GM12878 (cell line): ENCODE measurements around the gene PRKCE. TPM values are rescaled to one million over a fixed set of nuclear protein-coding genes. Genes with fewer than 3 reads are reported as not detected.

Experiments used
- ASH2L ChIP-seq: fragments of 300-600, 200-600 bp; sonication (generic); IDR thresholded peaks from 2 replicates; pipeline ENCODE4 v1.6.1; 2017; ENCODE audit warnings: low read depth, mild to moderate bottlenecking, borderline replicate concordance
- ATF2 ChIP-seq: IDR thresholded peaks from 2 replicates; pipeline ENCODE4 v1.6.1; 2012; ENCODE audit warnings: low read length, inconsistent platforms
- BCL11A ChIP-seq: IDR thresholded peaks from 2 replicates; pipeline ENCODE4 v1.6.1; 2011; ENCODE audit warnings: low read depth, low read length
- CHD2 ChIP-seq: IDR thresholded peaks from 2 replicates; pipeline ENCODE4 v1.6.1; 2011; ENCODE audit warnings: low read depth, low read length, improper control_type of control experiment, borderline replicate concordance
- CREB1 ChIP-seq: IDR thresholded peaks from 2 replicates; pipeline ENCODE4 v1.6.1; 2012; ENCODE audit warnings: low read depth, mild to moderate bottlenecking, inconsistent platforms
- ELK1 ChIP-seq: IDR thresholded peaks from 2 replicates; pipeline ENCODE4 v1.6.1; 2012; ENCODE audit warnings: low read depth, low read length, improper control_type of control experiment
- ESRRA ChIP-seq: IDR thresholded peaks from 2 replicates; pipeline ENCODE4 v1.6.1; 2012; ENCODE audit warnings: mild to moderate bottlenecking, low read length, improper control_type of control experiment
- ETV6 ChIP-seq, 2 experiments: fragments of 450-650 bp in 1 of 2; IDR thresholded peaks in 1 of 2; conservative IDR thresholded peaks in 1 of 2; 2 replicates each; pipeline ENCODE4 v1.6.1; 2014; ENCODE audit warnings: antibody characterized with exemption in 1 of 2, borderline replicate concordance in 1 of 2, low read depth in 1 of 2, mild to moderate bottlenecking in 1 of 2, moderate library complexity in 1 of 2
- IKZF2 ChIP-seq, 2 experiments: fragments of 450-650 bp; IDR thresholded peaks; 2 replicates each; pipeline ENCODE4 v1.6.1; 2017; ENCODE audit warnings: mild to moderate bottlenecking in 2 of 2, moderate library complexity in 2 of 2
- KDM1A ChIP-seq: fragments of 200-600 bp; sonication (generic); IDR thresholded peaks from 2 replicates; pipeline ENCODE4 v1.6.1; 2016; ENCODE audit warnings: borderline replicate concordance
- MEF2A ChIP-seq: IDR thresholded peaks from 2 replicates; pipeline ENCODE4 v1.6.1; 2011; ENCODE audit warnings: low read depth, mild to moderate bottlenecking, low read length, moderate library complexity; ENCODE audit not compliant: insufficient read depth
- MLLT1 ChIP-seq: fragments of 450-650 bp; IDR thresholded peaks from 2 replicates; pipeline ENCODE4 v1.6.1; 2016; ENCODE audit warnings: mild to moderate bottlenecking
- MXI1 ChIP-seq: fragments of 150-350 bp; IDR thresholded peaks from 2 replicates; pipeline ENCODE4 v1.6.1; 2011; ENCODE audit warnings: low read depth, mild to moderate bottlenecking, inconsistent platforms, low read length, improper control_type of control experiment
- NR2C1 ChIP-seq: fragments of 450-650 bp; IDR thresholded peaks from 2 replicates; pipeline ENCODE4 v1.6.1; 2017; ENCODE audit warnings: antibody characterized with exemption, mild to moderate bottlenecking, moderate library complexity
- NR2C2 ChIP-seq: IDR thresholded peaks from 2 replicates; pipeline ENCODE4 v1.6.1; 2011; ENCODE audit warnings: borderline replicate concordance, low read depth; ENCODE audit not compliant: control insufficient read depth, insufficient read length
- REST ChIP-seq: IDR thresholded peaks from 2 replicates; pipeline ENCODE4 v1.6.1; 2012; ENCODE audit warnings: mild to moderate bottlenecking, low read depth, low read length
- SMAD1 ChIP-seq: fragments of 450-650 bp; IDR thresholded peaks from 2 replicates; pipeline ENCODE4 v1.6.1; 2018; ENCODE audit warnings: mild to moderate bottlenecking, low read depth; ENCODE audit not compliant: partially characterized antibody
- SUZ12 ChIP-seq: fragments of 200-600 bp; sonication (generic); IDR thresholded peaks from one replicate; pipeline ENCODE4 v1.6.1; 2018; ENCODE audit warnings: antibody characterized with exemption, mild to moderate bottlenecking; ENCODE audit not compliant: unreplicated experiment
- USF2 ChIP-seq: IDR thresholded peaks from 2 replicates; pipeline ENCODE4 v1.6.1; 2011; ENCODE audit warnings: low read depth, low read length, improper control_type of control experiment, borderline replicate concordance
- YBX1 ChIP-seq: fragments of 450-650 bp; IDR thresholded peaks from 2 replicates; pipeline ENCODE4 v1.6.1; 2016; ENCODE audit warnings: antibody characterized with exemption
- YY1 ChIP-seq: IDR thresholded peaks from 2 replicates; pipeline ENCODE4 v1.6.1; 2011; ENCODE audit warnings: low read depth, mild to moderate bottlenecking, low read length
- ZNF24 ChIP-seq: fragments of 450-650 bp; IDR thresholded peaks from 2 replicates; pipeline ENCODE4 v1.6.1; 2017; ENCODE audit warnings: antibody characterized with exemption, mild to moderate bottlenecking
- polyA plus RNA-seq, 11 experiments: library from polyadenylated mRNA; depleted of rRNA in 4 of 11; unstranded in 6 of 11; stranded (reverse) in 5 of 11; fragments of >200 nt; fragmentation: Nextera tagmentation in 4 of 11; fragmentation: Illumina TruSeq in 1 of 11; extraction: Ambion mirVana in 4 of 11; extraction: Trizol in 1 of 11; gene quantifications; 1 replicate in 1 of 11; 2 replicates in 10 of 11; pipeline versions ENCODE4 v1.2.1 to v1.2.3, GENCODE V29; 2011 to 2016; ENCODE audit warnings: inconsistent platforms in 2 of 11, missing spikeins in 2 of 11, low read depth in 1 of 11
- total RNA-seq, 4 experiments: library from RNA; depleted of rRNA in 3 of 4; stranded (reverse); fragments of >200 nt in 3 of 4; fragmentation: Illumina TruSeq in 1 of 4; extraction: Trizol in 1 of 4; gene quantifications; 2 replicates each; pipeline versions ENCODE4 v1.2.1 to v1.2.3, GENCODE V29; 2013 to 2021

The PRKCE gene
- total and polyA plus RNA-seq, 10 of the 15 experiments (the other 5 are each of a cell fraction or from before 2014, with no cell fraction given) = 2.6 to 28.2 (median 11.3) TPM

GRCh38 chr2:45781464-45781811, 130.0 kb downstream of the PRKCE start (continued):
- TF ChIP-seq ATF2 = no peak
- TF ChIP-seq ETV6 (conservative IDR thresholded peaks at IDR 0.05 in 1 of 2, IDR thresholded peaks at IDR 0.05 in 1 of 2; ENCODE audit: borderline replicate concordance in 1 of 2, low read depth in 1 of 2) = 0 out of 4 replicates have a peak, but pooled peaks of 1 of the 2 experiments have one; percentile 18
- no peak for TF ChIP-seq ASH2L
- TF ChIP-seq ESRRA = no peak
- no peak for TF ChIP-seq MLLT1
- TF ChIP-seq CREB1 = no peak
- no peak for TF ChIP-seq SMAD1
- no peak for TF ChIP-seq NR2C1
- no peak for TF ChIP-seq MXI1
- no peak for TF ChIP-seq CHD2
- no peak for TF ChIP-seq REST
- no peak for TF ChIP-seq SUZ12
- no peak for TF ChIP-seq ELK1
- no peak for TF ChIP-seq NR2C2
- TF ChIP-seq BCL11A = no peak
- 0 out of 2 replicates have a peak, but pooled peaks have one; percentile 17 for TF ChIP-seq MEF2A
- TF ChIP-seq YY1 = no peak
- TF ChIP-seq YBX1 = no peak
- no peak for TF ChIP-seq USF2
- no peak for TF ChIP-seq KDM1A
- TF ChIP-seq IKZF2 (IDR thresholded peaks at IDR 0.05) = no peak
- no peak for TF ChIP-seq ZNF24
